ENCODE results near the gene SLC10A7.

The SLC10A7 gene

DNA sequence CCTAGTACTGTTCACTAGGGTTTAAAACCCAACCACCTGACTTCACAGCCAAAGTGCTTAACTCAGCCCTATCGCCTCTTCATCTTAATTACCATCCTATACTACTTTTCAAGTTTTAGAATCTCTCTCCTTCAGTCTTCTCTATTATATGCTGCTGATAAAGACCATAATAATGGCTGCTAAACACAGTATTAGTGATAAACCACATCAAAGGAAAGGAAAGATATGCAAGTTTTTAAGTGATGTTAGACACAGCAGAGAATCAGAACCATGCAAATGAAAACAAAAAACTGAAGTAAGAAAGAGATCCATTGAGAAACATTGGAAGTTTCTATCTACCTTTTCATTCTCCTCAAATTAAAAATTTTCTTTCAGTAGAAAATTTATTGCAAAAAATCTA is 206.6 kb downstream of the SLC10A7 start:
- DNase-seq (ENCODE audit: low read depth in 1 of 2, low spot score in 1 of 2) = no peak

DNA sequence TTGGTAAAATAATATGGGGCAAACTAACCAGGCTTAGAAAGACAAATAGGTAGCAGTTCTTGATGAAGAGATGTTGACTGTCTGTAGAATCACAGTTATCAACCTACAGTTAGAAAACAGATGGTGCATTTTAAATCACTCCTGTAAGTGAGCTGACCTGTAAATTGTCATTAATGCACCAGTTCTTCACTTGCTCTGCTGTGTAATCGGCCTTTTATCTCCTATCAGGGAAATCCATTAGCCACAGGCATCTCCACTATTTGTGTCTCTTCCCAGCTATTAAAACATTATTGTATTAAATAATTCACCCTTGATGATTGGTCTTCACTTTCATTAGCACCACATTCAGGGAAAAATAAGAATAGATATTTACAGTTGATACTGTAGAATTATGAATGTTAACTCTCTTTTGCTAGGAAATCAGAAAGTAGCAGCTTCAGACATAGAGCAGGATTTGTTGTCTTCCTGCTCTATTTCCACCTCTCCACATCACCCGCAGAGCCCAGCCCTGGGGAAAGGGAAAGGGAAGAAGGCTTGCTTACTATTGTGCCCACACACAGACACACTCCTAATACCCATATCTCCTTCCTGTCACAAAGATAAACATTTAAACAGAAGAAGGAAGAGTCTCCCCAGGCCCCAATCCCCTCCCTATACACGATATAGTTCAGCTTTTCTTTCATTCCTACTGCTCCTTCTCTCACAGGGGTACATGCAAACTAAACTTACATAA is 210.3 kb downstream of the SLC10A7 start:
- no peak for DNase-seq (ENCODE audit: low read depth in 1 of 2, low spot score in 1 of 2)

DNA sequence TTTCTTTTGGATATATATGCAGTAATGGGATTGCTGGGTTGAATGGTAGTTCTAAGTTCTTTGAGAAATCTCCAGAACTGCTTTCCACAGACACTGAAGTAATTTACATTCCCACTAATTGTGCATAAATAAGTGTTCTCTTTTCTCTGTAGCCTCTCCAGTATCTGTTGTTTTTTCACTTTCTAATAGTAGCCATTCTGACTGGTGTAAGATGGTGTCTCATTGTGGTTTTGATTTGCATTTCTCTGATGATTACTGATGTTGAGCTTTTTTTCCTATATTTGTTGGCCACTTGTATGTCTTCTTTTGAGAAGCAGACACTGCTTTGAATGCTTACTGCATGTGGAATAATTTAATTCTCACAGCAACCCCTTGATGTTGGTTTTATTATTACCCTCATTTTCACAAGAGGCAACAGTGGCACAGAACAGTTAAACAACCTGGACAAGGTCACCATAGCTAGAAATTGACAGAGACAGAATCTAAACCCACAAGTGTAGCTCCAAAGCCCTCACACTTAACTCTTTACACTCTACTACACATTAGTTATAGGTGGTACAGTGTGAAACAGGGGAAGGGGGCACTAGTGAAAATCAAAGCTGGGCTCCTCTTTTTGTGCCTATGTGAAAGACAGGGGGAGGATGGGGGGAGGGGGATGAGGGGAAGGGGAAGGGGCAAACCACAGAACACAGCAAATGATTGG is 211.3 kb downstream of the SLC10A7 start:
- no peak for DNase-seq (ENCODE audit: low read depth in 1 of 2, low spot score in 1 of 2)

DNA sequence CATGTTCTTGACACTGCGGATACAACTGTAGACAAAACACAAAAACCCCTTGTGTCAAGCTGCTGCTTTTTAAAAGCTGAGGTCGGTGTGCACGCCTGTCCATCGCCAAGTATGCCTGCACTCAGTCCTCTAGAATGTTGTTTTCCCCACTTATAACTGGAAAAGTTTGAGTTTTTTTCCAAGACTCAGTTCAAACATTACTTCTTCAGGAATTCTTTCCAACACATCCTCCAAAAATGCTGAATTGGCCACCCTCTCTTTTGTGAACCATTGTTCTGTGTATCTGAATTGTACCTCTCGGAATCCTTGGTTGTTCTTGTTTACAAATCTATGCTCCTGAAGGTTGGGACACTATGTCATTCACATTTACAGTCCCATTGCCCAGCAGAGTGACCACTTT is 212.8 kb downstream of the SLC10A7 start:
- DNase-seq (ENCODE audit: low read depth in 1 of 2, low spot score in 1 of 2) = no peak

DNA sequence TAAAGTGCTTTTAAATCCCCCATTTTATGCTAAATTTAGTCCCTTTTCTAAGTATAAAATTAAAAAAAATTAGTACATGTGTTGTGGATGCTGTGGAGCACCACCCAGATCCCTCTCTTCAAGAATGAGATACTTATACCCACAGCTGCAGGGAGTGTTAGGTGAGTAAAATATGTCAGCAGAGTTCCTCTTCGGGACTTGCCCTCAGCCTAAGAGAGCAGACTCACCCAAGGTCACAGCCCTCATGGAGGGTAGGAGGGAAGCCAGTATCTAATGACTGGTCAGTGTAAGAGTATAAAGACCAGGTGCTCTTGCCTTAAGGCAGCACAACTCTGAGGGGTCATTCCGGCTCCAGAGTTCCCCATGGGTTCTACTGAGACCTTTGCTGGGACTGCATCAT is 218.9 kb downstream of the SLC10A7 start:
- no peak for DNase-seq (ENCODE audit: low read depth in 1 of 2, low spot score in 1 of 2)

DNA sequence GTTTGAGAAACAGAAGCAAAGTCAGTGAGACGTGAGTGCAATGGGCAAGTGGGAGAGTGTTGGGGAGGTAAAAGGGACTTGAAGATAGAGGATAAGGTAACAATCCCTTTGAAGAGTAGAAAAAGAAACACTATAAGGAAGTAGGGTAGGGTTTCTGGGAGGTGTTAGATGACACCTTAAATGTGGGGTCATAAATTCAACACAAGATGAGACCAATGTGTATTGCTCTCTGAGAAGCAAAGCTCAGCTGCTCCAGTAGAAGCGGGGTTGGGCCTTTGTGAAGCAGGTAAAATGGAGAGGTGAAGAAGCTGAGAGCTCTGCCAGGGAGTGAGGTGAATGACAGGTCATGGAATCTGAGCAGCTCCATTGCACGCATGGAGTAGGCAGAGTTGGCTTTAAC is 222.1 kb downstream of the SLC10A7 start:
- no peak for DNase-seq (ENCODE audit: low read depth in 1 of 2, low spot score in 1 of 2)

DNA sequence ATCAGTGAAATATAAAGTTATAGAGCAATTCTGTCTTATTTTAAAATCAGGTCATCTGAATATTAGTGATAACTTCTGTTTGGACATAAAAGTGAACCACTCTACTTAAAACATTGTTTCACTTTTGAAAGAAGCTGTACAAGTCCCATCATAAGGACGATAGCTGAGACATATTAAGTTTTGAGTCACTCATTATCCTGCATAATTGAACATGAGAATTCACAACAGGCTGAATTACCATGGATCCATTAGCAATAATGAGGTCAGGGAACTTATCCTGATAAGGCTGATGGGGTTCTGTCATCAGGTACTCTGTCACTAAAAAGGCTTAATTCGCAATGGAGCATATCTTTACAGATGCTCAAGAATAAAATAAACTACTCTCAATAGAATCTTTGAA is 227.0 kb downstream of the SLC10A7 start:
- no peak for DNase-seq (ENCODE audit: low read depth in 1 of 2, low spot score in 1 of 2)

DNA sequence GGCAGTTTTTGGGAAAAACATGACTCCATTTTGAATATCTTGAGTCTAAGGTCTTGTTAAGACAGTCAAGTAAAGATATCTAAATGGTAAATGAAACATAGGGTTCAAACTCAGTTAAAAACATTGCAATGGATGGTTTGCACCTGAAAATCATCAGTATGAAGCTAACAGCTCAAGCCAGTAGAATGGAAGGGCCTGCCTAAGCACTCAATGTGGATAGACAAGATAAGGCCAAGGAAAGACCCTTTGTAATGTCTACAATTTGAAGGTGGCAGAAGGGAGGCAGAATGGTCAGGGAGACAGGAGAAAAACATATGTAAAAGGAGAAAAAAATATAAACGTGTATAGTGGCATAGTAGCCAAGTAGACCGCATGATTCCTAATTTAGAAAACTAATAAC is 229.2 kb downstream of the SLC10A7 start:
- DNase-seq (ENCODE audit: low read depth in 1 of 2, low spot score in 1 of 2) = no peak

DNA sequence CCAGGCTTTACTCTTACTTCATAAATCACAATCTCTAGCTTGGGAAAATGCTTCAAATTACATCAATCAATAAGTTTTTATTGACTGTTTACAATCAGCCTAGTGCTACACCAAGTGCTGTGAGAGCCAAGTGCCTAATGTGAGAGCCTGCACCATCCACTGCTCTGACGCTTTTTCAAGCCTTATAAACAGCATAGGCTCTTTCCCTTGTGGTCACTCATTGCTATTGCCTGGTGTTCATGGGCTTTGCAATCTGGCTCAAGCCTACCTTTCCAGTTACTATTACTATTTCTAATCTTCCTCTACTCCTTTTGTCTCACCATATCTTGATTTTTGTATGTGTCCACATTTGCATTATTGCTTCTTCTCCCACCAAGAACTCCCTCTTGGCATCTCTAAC is 230.4 kb downstream of the SLC10A7 start:
- DNase-seq (ENCODE audit: low read depth in 1 of 2, low spot score in 1 of 2) = no peak

DNA sequence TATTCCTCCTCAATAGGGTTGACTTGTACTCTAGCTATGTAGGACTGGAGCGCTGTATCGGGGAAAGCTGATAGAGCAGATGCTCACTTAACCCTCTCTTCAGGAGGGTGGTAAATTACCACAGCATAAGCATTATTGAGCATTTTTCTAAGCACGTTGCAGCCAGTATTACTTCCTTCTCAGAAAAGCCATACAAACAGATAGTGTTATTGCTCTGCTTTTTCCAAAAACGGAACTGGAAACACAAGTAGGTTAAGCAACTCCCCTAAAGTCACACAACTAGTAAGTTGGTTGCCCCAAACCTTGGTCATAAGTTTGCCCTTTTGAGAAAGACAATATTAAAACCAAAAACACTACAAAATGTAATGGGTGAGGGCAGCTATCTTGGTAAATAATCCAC is 233.5 kb downstream of the SLC10A7 start:
- DNase-seq (ENCODE audit: low read depth in 1 of 2, low spot score in 1 of 2) = no peak

DNA sequence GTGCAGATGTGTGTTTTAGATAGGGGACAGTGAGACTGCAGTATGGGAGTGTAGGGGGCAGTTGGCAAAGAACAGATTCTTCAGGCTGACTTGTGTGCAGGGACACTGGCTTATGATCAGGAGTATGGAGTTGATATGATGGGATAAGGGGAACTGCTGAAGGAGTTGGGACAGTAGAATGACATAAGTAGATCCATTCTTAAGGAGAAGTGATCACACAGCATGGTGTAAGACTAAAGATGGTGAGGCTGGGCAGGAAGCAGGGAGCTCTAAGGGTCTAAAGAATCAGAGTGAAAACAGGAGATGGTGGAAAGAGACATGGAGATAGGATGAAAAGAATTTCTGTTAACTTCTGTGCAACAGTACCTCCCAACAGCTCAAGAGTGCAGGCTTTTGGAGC is 236.7 kb downstream of the SLC10A7 start:
- DNase-seq (ENCODE audit: low read depth in 1 of 2, low spot score in 1 of 2) = no peak

DNA sequence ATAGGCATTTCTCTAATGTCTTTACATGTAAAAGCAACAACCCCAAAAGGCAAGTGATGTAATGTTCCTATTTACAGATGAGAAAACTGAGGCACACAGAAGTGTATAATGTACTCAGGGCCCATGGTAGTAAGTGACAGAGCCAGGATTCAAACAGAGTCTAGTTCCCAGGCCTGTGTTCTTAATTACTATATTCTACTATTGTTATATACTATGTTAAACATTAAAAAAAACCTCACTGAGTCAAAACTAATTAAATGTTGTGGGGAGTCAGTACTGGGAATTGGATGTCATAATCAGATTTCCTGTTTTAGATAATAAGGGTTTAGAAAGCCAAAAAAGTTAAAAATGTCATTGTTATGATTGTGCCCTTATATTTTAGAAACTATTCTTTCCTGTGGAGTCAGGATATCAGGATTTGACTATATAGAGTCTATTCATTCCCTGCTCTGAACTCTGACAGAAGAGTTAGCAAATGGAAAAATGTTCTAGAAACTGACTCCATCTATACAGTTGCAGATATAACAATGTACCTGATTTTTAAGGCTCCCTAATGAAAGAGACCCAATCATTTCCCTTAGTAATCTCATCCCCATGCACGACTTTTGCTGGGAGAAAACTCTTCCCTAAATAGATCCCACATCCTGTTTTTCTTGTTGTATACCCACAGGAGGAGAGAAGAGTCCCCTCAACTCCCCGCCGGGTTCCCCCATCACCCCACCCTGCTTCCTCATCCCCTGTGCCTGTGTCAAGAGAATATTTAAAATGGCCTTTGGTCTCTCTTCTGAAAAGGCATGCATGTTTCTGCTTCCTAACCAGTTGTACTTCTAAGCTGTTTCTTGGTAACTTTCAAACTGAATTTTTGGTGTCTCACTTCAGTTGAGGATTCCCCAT is 237.7 kb downstream of the SLC10A7 start:
- no peak for DNase-seq (ENCODE audit: low read depth in 1 of 2, low spot score in 1 of 2)

DNA sequence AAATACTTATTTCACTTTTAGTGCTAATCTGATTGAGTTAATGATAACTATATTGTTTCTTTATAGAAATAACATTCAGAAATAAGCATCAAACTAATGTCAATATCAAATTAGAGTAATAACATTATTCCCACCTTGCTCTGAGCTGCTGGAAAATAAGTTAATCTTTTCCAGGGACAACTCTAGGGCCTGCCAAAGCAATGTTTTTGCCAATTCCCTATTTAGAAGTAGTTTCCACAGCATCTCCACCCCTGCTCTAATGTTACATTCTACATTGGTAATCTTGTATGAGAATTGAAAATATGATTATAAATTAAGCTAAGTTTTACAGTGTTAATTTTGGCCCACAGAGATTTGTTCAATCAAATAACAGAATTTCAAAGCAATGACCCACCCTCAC is 239.1 kb downstream of the SLC10A7 start:
- DNase-seq (ENCODE audit: low read depth in 1 of 2, low spot score in 1 of 2) = no peak

DNA sequence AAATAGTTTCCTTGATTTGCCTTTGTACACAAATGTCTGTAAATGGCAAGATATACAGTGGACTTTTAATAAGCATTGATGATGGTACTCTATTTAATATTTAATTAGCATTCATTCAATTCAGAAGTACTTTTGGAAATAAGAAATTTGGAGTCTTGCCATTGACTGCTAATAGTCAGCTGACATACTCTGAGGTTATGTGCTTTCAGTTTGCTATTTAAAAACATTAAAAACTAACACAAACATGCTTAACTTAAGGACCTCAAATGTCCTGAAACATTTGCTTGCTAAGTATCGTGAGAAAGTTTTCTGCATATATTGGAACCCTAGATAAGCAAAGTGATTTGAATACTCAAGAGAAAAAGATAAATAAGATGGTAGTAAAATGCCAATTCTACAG is 242.8 kb downstream of the SLC10A7 start:
- no peak for DNase-seq (ENCODE audit: low read depth in 1 of 2, low spot score in 1 of 2)

DNA sequence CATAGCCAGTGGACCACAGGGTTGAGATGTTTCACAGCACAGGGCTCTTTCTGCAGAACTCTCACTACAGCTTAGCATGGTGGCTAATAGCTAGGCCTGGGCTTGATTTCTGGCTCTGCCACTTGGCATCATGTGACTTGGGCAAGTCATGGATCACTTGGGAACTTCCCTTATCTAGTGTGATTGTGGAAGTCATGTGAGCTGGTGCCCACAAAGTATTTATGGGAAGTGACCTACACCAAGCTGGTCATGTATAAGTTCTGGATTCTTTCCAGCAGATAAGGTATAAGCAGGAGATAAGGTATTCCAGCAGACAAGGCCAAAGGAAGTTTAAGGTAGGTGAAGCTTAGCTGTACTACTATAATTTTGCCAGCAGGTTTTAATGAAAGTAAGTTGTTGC is 246.4 kb downstream of the SLC10A7 start:
- no peak for DNase-seq (ENCODE audit: low read depth in 1 of 2, low spot score in 1 of 2)

DNA sequence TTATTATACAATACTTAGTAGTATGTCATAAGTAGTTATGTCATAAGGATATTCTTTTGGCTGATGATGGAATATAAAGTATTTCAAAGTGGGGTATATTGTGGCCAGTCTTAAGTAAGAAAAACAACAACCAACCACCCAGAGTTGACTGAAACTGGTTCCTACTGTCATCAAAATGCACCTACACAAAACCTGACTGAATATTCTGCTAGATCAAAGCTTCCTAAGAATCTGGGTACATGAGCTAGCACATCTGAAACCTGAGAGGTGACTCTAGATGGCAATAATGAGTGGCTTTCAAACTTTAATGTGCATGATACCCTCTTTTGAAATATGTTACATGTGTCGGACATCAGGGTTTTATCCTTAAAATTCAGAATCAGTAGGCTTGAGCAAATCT is 247.0 kb downstream of the SLC10A7 start:
- no peak for DNase-seq (ENCODE audit: low read depth in 1 of 2, low spot score in 1 of 2)

DNA sequence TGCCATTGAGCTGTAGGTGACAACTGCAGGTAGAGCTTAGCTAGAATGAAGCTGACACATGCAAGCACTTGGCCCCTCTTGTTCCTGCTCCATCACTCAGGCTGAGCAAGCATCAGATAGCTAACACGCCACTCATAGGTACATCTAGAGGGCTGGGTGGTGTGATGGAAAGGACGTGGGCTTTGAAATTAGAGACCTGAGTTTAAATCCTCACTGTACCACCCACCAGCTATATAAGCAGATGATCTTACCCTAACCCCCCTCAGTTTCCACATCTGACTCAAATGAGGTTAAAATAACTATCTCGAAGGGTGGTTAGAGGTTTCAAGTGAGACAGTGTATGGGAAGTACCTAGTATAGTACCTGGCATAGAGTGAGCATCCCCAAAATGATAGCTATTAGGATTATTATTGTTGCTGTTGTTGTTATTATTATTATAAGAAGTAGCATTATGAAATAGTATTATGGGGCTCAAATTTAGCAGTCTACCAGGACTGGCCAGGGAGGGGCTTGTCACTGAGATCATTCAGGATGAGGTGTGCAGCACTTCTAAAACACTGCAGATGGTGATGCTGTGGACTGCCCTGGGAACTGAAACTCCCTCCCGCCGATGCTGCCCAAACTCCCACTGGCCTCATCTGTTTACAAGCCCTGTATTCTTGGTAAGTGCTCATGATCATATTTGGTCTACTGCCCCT is 248.4 kb downstream of the SLC10A7 start:
- DNase-seq (ENCODE audit: low read depth in 1 of 2, low spot score in 1 of 2) = no peak

DNA sequence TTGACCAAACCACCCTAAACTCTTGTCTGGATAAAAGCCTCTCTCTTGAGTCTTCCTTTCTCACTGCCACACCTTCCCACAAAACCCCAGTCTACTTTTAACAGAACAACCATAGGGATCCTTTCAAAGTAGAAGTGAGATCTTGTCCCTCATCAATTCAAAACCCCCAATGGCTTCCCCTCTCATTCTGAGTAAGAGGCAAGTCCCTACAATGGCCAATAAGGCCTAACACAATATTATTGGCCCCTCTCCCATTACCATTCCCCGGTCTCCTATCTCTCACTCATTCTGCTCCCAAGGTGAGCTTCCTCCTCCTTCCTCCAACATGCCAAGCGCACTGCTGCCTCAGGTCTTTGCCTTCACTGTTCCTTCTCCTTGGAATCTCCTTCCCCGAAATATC is 250.3 kb downstream of the SLC10A7 start:
- no peak for DNase-seq (ENCODE audit: low read depth in 1 of 2, low spot score in 1 of 2)

DNA sequence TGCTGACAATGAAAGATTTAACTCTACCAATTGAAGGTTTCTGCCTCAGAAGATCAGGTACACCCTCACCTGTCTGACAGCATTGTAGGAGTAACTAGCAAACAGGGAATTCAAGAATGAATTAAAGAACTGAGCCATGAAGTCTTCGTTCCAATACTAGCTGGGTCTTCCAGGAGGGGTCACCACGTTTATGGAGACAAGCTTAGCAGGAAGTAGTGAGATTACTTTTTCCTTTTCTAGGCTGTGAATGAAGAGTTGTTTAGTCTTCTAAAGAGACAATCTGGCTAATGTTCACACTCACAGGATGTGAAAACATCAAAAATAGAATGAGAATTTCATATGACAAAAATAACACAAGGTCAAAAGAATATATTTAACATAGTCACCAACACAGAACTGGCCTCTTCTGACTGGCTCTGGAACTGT is 252.5 kb downstream of the SLC10A7 start:
- no peak for DNase-seq (ENCODE audit: low read depth in 1 of 2, low spot score in 1 of 2)

DNA sequence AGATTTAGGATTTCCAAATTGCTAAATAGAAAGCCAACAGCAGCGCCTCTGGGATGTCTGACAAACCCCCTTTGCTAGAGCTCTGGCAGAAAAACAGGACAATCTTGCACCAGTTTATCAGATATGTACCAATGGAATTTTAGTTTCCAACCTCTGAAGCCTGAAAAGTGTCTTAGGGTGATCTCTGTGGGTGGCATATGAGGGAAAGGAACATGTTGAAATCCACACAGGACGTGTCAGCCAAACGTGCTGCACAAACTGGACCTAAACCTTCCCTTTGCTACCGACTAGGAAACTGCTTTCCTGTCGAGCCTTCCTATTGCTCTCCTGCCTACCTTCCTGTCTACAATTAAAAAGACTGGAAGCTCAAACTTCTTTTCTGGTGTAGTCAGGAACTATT is 253.9 kb downstream of the SLC10A7 start:
- no peak for DNase-seq (ENCODE audit: low read depth in 1 of 2, low spot score in 1 of 2)

DNA sequence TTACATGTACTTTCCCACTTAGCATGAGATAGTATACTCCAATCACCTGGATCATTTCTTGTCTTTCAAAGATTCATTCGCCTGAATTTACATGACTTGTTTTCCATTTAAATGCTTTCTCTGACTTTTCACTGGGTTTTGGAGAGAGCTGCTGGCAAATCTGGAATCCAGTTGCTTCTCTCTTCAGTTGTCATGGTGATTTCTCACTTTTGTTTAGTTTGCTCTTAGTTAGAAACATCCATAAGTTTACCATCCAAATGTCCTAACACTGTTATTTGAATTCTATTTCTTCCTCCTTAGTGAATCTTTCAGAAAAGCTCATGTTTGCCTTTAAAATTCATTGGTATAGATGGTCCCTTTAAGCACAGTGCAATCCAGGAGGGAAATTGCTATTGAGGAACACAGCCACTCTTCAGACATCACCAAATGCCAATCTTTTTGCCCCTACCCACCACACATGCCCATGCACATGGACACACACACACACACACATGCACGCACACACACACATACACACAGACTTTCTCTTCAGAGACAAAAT is 255.7 kb downstream of the SLC10A7 start:
- DNase-seq (ENCODE audit: low read depth in 1 of 2, low spot score in 1 of 2) = no peak
